Osteoblast (primary cell): ENCODE measurements around the gene SNX1. TPM values are rescaled to one million over a fixed set of nuclear protein-coding genes. Genes with fewer than 3 reads are reported as not detected.
"Not testable (repeated sequence)": the region's sequence is repeated elsewhere in the genome, so short reads cannot be mapped to it uniquely, and the experiment has no call there.

ENCODE experiments used
- DNase-seq: peaks from one replicate; pipeline ENCODE4 v3.0.0; 2011; ENCODE audit warnings: low spot score, mixed read lengths; ENCODE audit not compliant: insufficient read length; ENCODE audit errors: missing footprints
- H2AFZ ChIP-seq: 2 replicates; pipeline ENCODE4 v1.6.0; 2011; ENCODE audit warnings: mild to moderate bottlenecking, low read length
- H3K27ac ChIP-seq: 2 replicates; pipeline ENCODE4 v1.5.1; 2011; ENCODE audit warnings: mild to moderate bottlenecking, low read depth, low read length, moderate library complexity
- H3K27me3 ChIP-seq: 2 replicates; pipeline ENCODE4 v1.6.0; 2012; ENCODE audit warnings: mild to moderate bottlenecking, control low read depth, inconsistent platforms, low read length, moderate library complexity; ENCODE audit not compliant: insufficient read depth
- H3K36me3 ChIP-seq: 2 replicates; pipeline ENCODE4 v1.5.1; 2011; ENCODE audit warnings: mild to moderate bottlenecking, low read length, control low read depth, moderate library complexity; ENCODE audit not compliant: insufficient read depth
- H3K4me1 ChIP-seq: 2 replicates; pipeline ENCODE4 v1.5.1; 2011; ENCODE audit warnings: mild to moderate bottlenecking, low read length, control low read depth, moderate library complexity; ENCODE audit not compliant: insufficient read depth
- H3K4me2 ChIP-seq: 2 replicates; pipeline ENCODE4 v1.6.0; 2011; ENCODE audit warnings: mild to moderate bottlenecking, low read length; ENCODE audit not compliant: insufficient read depth
- H3K4me3 ChIP-seq: fragments of 200-600 bp; sonication (generic); 3 replicates; pipeline ENCODE4 v1.5.1; 2012; ENCODE audit warnings: mild to moderate bottlenecking, low read length, inconsistent platforms; ENCODE audit not compliant: insufficient read depth
- H3K79me2 ChIP-seq: 2 replicates; pipeline ENCODE4 v1.6.0; 2012; ENCODE audit warnings: mild to moderate bottlenecking, low read length, control low read depth, inconsistent platforms; ENCODE audit not compliant: insufficient read depth
- H3K9me3 ChIP-seq: 2 replicates; pipeline ENCODE4 v1.5.1; 2011; ENCODE audit warnings: low read depth, low read length, control low read depth
- H4K20me1 ChIP-seq: 2 replicates; pipeline ENCODE4 v1.6.0; 2012; ENCODE audit warnings: mild to moderate bottlenecking, low read length, control low read depth; ENCODE audit not compliant: insufficient read depth
- CTCF ChIP-seq: IDR thresholded peaks from 2 replicates; pipeline ENCODE4 v1.5.1; 2011; ENCODE audit warnings: mild to moderate bottlenecking, low read depth, low read length, moderate library complexity; ENCODE audit errors: extremely low read depth
- total RNA-seq: library from RNA; depleted of rRNA; stranded (reverse); fragments of >200 nt; gene quantifications from 2 replicates; pipeline ENCODE4 v1.2.3, GENCODE V29; 2012

Gene SNX1
- total RNA-seq, 1 donor, result 51.0 TPM

GRCh38 chr15:64050281-64051092 is 45.3 kb upstream of the SNX1 start:
- Histone ChIP-seq H3K36me3 (no peaks in the 10 kb centered on the region), H3K27me3 (peaks cover 14% of the 10 kb centered on the region), H2AFZ (no peak overlapping the region), H3K79me2 (no peaks in the 10 kb centered on the region), H4K20me1 (no peaks in the 10 kb centered on the region), H3K27ac (no peak overlapping the region), H3K9me3 (no peaks in the 10 kb centered on the region), H3K4me3 (no peak overlapping the region), H3K4me1 (peaks cover 11% of the 10 kb centered on the region), H3K4me2 (no peak overlapping the region)
- no peak for TF ChIP-seq CTCF
- DNase-seq, result peak; percentile 82

DNA sequence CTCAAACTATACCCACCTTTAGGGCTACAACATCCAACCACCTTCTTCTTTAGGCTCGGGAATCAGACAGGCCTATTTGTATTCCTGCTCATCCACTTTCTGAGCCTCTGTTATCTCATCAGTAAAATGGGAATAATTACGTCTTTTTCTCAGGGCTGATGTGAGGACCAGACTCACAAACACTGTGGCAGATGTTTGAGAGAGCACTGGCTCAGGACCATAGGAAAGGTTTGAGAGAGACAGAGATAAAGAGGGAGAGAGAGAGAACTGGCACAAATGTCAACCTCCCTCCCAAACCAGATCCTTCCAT is 44.7 kb upstream of the SNX1 start:
- Histone ChIP-seq H3K4me3 (no peak overlapping the region), H3K4me2 (no peak overlapping the region), H3K36me3 (no peaks in the 10 kb centered on the region), H3K27ac (no peak overlapping the region), H3K4me1 (peaks cover 7% of the 10 kb centered on the region), H3K27me3 (peaks cover 11% of the 10 kb centered on the region), H2AFZ (no peak overlapping the region), H3K79me2 (no peaks in the 10 kb centered on the region), H3K9me3 (no peaks in the 10 kb centered on the region), H4K20me1 (no peaks in the 10 kb centered on the region)
- peak; percentile 31 for DNase-seq
- TF ChIP-seq CTCF, result no peak

DNA sequence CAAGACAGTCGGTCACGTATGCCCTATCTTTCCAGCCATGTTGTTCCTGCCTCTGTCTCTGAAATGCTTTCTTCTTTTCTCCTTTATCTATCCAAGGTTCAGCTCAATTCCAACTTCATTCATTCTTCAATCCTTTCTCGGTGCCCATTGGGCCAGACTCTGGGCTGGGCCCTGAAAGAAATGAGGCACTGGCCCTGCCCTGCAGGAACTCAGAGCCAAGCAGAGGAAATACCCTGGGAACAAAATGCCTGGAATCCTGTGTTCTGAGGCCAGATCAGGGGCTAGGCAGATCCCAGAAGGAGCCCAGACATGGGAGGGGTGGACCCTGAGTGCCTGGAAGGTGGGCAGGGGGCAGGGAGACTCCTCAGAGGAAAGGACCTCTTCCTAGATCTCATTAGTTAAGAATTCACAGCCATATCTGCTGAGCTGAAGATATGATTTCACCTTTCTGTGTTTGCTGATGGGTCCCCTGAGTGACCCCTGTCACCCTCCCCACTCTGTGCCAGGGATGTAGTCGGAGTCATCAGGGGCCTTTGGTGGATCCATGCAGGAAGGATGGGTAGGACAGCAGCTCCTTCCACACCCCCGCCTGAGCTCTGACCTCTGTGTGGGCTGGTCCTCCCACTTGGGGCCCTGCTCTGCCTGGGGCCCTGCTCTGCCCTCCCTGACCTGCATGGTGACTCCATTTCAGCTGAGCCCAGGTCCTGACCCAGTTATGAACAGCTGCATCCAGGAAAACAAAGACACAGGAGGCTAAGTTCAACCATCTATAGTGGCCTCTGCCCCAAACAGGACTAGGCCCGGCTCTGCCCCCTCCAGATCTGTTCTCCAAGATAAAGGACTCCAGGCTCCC is 44.1 kb upstream of the SNX1 start:
- Histone ChIP-seq H3K4me3 (no peak overlapping the region), H3K9me3 (no peaks in the 10 kb centered on the region), H2AFZ (no peak overlapping the region), H3K27ac (no peak overlapping the region), H3K4me1 (peaks cover 5% of the 10 kb centered on the region), H3K36me3 (no peaks in the 10 kb centered on the region), H3K79me2 (no peaks in the 10 kb centered on the region), H4K20me1 (no peaks in the 10 kb centered on the region), H3K27me3 (peaks cover 11% of the 10 kb centered on the region), H3K4me2 (no peak overlapping the region)
- peak; percentile 50 for DNase-seq
- no peak for TF ChIP-seq CTCF

- no peak for TF ChIP-seq CTCF
- no peaks in the 10 kb centered on the region for H4K20me1 ChIP-seq
- H3K27ac ChIP-seq, result no peak overlapping the region
- H2AFZ ChIP-seq, result no peak overlapping the region
- H3K4me2 ChIP-seq, result no peak overlapping the region
- H3K36me3 ChIP-seq, result no peaks in the 10 kb centered on the region
- H3K4me1 ChIP-seq, result no peaks in the 10 kb centered on the region
- no peaks in the 10 kb centered on the region for H3K9me3 ChIP-seq
- no peaks in the 10 kb centered on the region for H3K79me2 ChIP-seq
- H3K4me3 ChIP-seq, result no peak overlapping the region
- DNase-seq, result no peak
- H3K27me3 ChIP-seq, result peaks cover 7% of the 10 kb centered on the region
Observed at GRCh38 chr15:64052925-64053491, 42.8 kb upstream of the SNX1 start.

DNA sequence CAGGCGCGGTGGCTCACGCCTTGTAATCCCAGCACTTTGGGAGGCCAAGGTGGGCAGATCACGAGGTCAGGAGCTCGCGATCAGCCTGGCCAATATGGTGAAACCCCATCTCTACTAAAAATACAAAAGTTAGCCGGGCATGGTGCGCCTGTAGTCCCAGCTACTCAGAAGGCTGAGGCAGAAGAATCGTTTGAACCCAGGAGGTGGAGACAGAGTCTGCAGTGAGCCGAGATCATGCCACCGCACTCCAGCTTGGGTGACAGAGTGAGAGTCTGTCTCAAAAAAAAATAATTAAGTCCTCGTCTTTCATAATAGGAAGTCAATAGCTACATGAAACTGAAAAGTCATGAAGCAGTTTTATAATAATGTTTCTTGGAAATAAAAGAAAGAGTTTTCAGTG is 42.1 kb upstream of the SNX1 start:
- H3K4me3 ChIP-seq, H4K20me1 ChIP-seq, H3K4me2 ChIP-seq, H3K27ac ChIP-seq, H3K79me2 ChIP-seq, H3K36me3 ChIP-seq, H2AFZ ChIP-seq, DNase-seq, H3K27me3 ChIP-seq, H3K4me1 ChIP-seq, H3K9me3 ChIP-seq: not testable (repeated sequence)
